ENCODE data around the gene TMOD1.

The TMOD1 gene

DNA sequence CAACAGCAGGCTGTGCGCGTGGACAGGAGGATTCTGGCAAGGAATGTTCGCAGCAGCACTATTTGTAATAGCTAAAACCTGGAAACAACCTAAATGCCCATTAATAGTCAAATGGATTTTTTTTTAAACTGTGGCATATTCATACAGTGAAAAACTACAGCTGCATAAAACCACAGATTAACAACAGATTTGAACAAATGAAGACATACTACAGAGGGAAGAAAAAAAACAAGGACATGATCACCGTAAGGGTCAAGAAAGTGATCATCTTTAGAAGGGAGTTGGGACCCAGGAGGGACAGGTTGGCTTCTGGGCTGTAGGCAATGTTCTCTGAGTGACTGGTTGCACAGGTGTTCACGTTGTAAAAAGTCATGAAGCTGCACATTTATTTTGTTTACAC lies 1.2 kb upstream of the TMOD1 start:
- no peak for DNase-seq

DNA sequence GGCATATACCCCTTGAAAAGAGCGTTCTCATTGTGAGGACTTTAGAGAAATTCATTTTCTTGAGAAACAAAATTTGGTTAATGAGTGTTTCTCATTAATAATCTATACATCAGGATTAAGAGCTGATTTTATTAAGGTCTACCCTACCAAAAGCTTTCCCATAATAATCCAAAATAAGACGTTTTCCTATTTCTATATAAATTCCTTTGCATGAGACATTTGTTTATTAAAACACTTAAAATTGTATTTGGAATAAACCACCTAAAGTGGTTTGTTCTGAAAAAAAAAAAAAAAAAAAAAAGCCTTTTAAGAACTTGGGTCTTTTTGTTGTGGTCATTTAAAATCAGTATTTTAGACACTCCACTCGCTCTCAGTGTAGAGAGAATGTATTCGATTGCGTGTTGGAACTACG lies 695 bp upstream of the TMOD1 start:
- DNase-seq, result no peak

DNA sequence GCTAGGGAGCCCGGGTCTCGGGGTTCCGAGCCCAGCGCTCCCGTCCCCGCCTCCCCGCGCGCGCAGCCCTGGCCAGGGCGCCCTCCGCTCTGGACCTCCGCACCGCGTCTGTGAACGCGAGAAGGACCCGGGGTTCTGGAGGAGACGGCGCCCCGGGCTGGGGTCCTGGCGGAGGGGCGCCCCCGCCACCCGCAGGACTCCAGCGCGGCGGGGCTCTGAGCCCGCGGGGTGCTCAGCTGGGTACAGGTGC lies 431 bp downstream of the TMOD1 start:
- no peak for DNase-seq

DNA sequence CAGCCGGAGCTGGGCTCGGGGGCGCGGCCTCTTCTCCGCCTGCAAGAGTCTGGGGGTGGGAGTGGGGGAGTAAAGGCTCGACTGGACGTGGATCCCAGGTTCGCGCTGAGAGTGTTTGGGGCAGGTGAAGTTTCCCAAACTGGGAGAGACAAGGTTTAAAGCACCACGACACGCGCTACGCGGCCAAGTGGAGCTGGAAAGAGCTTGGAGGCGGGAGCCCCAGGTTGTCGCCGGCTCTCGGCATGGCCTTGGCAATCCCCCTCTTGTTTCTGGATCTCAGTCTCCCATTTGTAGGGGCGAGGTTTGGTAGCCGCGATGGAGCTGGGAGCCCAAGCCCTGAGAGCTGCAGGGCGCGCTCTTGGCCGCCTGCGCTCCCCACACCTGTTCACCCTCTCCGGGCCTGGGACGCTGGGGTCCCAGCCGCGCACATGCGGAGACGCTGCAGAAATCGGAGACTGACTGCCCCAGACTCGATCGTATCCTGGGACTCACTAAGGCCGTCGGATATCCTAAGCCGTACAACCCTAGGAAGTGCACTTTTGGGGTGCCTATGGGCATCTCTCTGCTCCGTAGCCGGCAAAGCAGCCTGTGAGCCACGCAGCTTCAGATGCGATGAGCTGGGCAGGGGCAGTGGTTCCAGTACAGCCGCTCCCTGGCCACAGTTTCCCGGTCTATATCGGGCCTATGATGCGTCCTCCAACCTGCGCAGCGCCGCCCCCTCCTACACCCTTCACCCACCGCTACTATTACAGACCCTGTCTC lies 937 bp downstream of the TMOD1 start:
- DNase-seq, result no peak

DNA sequence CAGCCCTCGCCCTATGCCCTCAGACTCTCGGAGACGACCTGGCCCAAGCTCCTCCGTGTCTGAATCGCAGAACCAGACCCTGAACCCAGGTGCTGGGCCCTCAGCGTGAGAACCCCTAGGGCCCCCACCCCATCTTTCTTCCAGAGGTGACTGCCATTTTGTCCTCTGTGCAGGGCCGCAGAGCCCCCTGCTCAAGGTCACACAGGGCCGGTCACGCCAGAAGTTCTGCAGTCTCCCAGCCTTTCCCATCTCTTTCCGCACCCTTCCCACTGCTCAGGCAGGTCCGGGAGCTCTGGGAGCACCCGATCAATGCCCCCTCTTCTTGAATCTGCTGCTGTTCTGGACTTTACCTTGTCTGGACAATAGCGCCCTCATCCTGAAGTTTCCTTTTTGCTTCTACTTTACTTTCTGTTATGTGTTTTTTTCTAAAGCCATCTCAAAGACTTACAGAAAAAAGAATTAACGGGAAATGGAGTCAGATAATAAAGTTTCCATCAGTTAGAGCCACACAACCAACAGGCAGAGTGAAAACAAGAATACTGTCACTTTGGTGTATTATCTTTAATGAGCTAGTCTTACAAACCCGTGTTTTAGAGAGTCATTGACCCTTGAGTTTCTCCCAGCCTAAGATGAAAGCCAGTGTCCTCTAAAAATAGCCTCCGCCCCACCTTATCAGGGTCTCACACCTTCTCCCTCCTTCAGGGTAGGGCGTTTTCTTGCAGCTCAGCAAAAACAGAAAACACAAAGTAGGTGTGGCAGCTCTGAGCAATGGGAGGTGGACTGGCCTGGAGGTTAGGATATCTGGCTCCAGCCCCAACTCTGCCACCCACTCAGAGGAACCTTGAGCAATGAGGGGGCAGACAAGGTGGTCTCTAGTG lies 1.8 kb downstream of the TMOD1 start:
- DNase-seq, result no peak

DNA sequence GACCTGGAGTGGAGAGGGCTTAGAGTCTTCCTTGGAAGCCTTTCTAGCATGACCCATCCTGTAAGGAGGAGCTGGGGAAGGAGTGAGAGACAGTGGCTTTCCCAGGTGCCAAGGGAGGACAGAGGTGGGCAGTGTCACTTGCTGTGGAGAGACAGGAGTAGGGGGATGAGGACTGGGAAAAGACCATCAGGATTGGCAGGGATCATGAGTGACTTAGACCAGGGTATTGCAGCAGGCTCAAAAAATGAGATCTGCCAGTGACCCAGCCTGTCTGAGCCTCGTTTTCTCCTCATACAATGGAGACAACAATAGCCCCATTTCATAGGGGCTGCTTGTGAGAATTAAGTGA lies 2.4 kb downstream of the TMOD1 start:
- DNase-seq, result no peak

DNA sequence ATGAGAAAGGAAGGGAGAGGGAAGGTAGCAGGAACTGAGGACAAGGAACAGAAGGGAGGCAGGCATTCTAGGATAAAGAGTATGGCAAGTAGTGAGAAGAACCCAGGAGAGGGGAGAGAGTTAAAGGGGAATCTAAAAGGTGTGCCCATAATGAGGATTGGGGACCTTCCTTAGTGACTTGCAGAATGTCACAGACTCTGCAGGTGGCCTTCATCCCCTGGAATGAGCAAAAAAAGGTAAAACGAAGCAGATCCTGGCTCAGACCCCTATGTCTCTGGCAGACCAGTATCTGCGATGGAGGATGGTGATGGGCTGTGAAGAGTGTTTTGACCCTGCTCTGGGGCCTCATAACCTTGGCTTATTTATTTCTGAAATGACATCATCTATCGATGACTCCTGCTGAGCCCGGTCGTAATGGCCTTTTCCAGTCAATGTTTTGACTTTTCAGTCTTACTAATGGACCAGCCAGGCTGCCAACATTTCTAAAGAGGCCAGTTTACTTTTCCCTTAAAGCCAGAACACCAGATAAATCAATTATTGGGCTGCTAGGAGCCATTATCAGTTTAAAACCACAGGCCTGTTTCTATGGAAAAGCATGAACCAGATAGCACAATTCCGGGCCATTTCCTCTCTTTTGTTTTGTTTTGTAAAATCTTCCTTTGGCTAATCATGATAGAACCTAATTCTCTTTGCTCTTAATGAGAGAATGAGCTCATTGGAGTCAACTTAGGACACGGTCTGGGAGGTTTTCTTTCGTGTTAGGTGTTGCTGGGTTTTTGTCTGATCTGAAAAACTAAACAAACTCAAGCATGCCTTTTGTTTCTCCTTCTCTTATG lies 3.1 kb downstream of the TMOD1 start:
- no peak for DNase-seq

DNA sequence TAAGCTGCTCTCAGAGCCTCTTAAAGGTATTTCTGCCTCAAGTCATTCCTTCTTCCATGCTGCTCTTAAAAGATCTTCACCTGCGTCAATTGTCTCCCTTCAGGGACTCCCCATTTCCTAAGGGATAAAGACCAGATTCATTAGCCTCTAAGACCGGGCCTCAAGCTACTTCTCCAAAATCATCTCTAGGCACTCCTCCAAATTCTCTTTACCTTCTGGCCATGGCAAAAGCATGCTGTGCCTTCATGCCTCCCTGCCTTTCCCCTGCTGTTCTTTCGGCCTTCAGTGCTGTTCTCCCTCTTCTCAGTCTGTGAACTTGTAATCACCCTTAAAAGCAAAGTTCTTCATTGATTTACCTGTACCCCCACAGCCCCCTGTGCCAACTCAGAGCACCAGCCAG lies 4.4 kb downstream of the TMOD1 start:
- no peak for DNase-seq

DNA sequence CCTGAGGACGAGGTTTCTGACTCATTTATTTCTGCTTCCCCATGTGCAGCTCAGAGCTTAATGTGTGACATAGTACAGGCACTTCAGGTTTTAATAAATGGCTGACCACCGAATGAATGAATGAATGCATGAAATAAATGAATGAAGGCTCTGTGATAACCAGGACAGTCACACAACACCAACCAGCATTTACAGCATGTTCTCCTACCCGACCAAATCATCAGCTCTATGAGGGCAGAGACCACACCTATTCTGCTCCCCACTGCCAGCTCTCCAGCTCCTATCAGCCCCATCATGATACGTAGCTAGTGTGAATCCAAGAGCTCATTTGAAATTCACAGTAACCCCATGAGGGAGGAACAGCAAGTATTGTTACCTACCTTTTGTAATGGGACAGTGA lies 4.8 kb downstream of the TMOD1 start:
- DNase-seq, result no peak

DNA sequence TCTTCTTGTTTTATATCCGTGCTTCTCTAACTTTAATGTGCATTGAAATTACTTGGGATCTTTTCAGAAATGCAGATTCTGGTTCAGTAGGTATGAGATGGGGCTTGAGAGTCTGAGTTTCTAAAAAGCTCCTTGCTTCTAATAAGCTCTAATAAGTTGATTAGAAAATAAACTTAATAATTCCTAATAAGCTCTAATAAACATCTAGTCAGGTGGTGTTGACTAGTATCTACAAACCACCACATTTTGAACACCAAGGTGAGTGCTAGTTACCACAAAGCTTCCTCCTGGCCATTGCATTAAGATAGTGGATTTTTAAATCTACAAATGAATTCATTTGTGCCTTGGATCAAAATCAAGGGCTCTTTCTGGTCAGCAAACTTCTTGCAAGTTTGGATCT lies 5.3 kb downstream of the TMOD1 start:
- DNase-seq, result no peak

DNA sequence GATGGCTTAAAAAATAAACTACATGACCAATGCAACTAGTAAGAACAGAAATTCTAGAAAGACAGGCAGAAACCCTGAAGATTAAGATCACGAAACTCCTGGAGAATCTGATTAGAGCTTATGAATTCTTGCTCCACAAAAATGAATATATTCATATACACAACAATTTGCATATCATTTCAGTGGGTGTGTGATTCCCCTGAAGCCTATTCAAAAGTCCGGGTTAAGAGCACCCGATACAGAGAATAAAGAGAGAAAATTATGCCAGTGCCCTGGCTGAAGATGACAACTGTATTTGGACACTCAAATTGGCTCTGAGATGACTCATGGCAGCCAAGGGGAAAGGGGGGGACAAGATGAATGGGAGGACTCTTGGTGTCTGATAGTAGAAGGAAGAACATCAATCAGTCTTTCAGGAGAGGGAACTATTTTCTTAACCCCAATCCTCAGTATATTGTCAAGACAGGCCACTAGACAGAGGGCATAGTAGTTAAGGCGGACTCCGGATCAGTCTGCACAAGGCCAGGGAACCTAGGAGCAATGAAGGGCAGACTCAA lies 6.0 kb downstream of the TMOD1 start:
- no peak for DNase-seq

DNA sequence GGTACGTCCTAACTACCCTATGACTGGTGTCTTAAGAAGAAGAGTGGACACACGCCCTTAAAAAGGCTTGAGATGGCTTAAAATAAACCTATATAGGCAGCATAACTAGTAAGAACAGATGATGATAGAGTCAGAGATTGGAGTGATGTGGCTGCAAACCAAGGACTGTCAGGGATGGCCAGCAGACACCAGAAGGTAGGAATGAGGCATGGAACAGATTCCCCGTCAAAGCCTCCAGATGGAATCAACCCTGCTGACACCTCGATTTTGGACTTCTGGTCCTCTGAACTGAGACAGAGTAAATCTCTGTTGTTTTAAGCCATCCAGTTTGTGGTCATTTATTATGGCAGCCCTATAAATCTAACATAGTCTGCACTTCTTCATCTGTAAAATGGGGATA lies 7.4 kb downstream of the TMOD1 start:
- DNase-seq, result no peak

DNA sequence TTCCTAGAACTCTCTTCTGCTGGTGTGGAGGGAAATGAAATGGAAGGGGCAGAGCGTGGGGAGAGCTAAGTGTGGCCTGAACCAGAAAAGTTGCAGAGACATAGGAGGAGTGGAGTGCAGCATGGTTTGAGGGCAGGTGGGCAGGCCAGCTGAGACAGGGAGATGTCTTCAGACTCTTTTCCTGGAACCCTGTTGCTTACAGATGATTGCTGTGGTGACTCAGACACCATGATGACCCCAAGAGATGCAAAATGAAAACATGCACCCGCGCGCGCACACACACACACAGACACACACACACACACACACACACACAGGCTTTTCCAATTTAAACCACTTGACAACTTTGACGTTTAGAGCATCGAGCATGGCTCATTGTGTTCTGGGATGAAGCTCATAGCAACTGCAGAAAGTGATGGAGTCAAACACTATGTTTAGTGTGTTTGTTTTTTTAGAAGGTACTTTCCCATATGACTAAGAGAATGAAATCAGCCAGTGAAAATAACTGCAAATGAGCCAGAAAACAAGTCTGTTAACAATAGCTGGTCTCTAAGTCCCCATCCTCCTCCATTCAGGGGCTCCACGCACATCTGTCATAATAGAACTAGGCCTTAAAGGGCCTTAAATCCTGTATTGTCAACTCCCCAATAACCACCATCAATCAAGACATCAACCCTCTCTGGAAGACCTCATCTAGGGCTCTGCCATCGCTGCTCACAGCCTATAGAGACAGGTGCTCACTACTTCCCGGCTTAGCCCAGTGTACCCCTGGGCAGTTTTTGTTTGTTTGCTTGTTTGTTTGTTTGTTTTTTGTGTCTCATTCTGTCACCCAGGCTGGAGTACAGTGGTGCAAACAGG lies 9.6 kb downstream of the TMOD1 start:
- no peak for DNase-seq

DNA sequence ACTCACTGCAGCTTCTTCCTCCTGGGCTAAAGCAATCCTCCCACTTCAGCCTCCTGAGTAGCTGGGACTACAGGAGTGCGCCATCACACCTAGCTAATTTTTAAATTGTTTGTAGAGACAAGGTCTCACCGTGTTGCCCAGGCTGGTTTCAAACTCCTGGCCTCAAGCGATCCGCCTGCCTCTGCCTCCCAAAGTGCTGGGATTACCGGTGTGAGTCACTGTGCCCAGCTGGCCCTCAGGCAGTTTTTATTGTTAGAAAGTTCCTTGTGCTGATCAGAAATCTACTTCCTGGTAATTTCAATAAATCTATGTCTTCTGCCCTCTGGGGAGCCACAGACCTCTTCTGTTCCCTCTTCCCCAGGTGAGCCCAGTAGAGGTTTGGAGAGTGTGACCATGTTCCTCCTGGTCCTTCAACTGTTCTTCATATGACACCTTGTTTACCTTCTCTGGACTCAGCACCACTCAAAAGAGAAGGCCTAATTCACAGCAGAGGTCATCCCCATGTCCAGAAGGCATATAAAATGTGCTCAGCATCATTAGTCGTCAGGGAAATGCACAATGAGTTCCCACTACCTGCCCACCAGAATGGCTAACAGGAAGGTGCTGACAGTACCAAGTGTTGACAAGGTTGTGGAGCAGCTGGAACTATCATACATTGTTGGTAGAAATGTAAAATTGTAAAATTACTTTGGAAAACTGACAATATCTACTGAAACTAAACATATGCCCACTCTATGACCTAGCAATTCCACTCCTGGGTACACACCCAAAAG lies 10.4 kb downstream of the TMOD1 start:
- DNase-seq, result no peak

DNA sequence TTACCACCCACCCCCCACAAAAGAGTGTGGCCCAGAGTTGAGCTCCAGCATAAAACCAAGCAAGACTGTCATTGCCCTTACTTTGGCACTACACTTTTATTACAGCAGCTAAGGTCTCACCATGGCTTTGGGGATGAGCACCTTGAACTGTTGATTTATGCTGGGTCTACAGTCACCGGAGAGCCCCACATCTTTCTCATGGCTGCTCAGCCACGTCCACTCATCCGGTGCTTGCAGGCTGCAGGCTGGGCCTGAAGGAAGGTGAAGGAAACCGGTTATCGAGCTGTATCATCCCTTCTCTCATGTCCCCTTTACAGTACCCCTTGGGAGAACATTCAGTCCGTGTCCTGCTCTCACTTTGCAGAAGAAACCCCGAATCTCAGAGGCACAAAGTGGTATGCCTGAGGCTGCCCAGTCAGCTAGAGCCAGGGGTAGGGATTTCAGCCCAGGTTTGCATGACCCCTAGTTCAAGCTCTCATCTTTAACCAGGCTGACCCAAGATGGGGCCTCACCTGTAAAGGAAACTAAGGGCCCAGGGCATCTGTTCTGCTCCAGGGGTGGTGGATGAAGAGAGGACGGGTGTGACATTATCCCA lies 11.6 kb downstream of the TMOD1 start:
- DNase-seq, result no peak

DNA sequence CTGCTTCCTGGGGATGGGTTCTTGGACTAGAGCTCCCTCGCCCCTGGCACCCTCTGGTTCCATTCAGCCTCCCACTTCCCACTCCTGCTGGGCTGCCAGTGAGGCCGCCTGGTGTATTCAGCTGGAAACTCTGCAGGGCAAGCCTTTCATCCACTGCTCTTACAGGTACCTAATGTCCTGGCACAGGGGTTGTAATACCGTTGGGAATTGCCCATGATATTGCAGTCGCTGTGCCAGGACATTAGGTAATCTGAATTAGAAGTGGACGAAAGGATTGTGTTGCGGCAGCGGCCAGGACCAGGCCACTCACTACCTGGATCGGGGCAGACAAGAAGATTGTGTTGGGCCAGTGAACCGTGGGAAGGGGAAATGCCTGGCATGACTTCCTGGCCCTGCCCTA lies 13.1 kb downstream of the TMOD1 start:
- DNase-seq, result no peak

DNA sequence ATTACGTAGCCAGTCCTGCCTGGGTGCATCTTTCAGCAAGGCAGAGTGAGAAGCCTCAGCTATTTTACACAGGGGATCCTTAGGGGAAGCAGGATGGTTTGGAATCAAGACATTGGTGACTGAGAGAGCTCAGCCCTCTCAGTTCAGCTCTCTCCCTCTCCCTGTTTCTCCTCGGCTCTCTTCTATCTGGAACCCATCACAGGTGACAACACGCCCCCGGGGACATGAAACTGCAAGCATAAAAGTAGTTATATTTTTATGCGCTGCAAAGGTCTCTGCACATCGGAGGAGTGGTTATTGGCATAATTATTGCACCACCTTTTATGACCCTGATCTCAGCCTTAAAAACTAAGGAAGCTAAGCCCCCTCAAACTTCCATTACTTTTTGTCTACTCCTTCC lies 14.2 kb downstream of the TMOD1 start:
- no peak for DNase-seq

DNA sequence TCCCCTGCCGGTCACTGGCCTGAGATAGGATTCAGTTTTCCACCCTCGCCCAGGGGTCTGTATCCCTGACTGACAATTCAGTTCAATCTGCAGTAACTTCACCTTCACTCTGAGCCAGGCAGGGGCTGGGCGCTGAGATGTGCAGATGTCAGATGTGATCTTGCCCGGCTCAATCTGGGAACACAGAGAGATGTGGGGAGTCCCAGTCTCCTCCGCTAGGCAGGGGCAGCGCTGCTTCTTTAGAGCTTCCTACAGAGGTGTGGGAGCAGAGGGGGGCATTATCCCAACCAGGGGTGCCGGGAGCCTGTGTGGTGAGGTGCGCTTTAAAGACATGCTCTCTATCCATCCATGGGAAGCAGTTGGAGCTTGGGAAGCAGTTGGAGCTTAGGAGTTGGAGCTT lies 14.6 kb downstream of the TMOD1 start:
- no peak for DNase-seq

DNA sequence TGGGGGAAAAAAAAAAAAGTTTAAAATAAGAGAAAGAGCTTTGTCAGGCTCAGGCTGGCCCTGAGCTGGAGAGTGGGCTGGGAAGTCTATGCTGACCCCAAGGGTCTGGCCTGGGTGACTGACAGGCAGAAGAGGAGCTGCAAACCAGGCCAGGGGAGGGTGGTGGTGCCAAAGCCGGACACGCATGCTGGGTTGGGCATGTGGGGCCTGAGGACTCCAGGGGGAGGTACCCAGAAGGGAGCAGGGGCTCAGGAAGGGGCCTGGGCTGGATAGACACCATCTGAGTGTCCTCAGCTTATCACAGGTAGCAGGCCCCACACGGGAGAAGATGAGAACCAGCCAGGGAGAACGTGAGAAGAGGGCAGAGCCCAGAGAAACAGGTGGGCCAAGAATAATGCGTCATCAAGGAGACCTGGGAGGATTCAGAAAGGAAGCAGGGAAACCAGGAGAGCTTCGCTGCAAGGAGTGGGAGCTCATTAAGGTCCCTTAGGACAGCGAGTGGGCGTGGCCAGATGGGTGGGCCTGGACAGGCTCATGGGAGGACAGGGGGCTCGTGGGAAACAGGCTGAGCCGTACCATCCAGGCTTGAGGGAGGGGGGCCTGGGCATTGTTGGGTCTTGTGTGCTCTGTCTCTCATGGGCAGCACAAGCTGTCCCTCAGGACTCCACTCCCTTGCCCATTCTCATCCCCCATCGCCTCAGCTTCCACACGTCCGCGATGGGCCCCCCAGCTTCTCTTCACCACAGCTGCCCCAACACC lies 16.0 kb downstream of the TMOD1 start:
- no peak for DNase-seq

DNA sequence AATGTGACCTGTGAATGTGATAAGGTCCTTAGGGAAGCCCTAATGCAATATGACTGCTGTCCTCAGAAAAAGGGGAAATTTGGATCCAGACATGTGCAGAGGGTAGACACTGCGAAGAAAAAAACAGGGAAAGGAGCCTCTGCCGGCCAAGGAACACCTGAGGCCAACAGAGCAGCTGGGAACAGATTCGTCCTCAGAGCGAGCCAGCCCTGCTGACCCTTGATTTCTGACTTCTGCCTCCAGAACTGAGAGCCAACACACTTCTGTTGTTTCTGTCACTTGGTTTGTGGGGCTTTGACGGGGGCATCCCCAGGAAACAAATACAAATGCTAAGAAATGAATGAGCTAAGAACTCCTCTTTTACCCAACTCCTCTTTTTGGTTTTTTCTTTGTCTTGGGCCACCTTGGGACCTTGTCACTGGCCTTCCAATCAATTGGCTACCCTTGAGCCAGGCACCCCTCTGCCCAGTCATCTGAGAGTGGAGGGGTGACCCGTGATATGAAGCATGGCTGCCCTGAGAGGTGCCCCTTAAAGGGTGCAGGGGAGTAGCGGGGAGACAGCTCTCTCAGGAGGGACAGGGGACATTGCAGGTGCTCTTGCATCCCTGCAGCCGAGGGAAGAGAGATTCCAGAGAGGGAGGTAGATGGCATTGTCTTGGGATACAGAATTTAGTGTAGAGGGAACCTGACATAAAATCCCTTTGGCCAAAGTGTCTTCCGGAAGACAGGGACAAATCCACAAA lies 16.9 kb downstream of the TMOD1 start:
- no peak for DNase-seq

Data from activated effector memory CD4-positive, alpha-beta T cell treated with Interleukin-2 at 50 U/mL for 16 hours (primary cell).